Measurements from ENCODE around the gene FOXR1.

Gene FOXR1

GRCh38 chr11:118971646-118972045 lies at the start of gene FOXR1:
Gene FOXR1 (plus strand): TSS chr11:118971761. CDS start chr11:118971932, 171 bp downstream.
- no peak for FAIRE-seq

DNA sequence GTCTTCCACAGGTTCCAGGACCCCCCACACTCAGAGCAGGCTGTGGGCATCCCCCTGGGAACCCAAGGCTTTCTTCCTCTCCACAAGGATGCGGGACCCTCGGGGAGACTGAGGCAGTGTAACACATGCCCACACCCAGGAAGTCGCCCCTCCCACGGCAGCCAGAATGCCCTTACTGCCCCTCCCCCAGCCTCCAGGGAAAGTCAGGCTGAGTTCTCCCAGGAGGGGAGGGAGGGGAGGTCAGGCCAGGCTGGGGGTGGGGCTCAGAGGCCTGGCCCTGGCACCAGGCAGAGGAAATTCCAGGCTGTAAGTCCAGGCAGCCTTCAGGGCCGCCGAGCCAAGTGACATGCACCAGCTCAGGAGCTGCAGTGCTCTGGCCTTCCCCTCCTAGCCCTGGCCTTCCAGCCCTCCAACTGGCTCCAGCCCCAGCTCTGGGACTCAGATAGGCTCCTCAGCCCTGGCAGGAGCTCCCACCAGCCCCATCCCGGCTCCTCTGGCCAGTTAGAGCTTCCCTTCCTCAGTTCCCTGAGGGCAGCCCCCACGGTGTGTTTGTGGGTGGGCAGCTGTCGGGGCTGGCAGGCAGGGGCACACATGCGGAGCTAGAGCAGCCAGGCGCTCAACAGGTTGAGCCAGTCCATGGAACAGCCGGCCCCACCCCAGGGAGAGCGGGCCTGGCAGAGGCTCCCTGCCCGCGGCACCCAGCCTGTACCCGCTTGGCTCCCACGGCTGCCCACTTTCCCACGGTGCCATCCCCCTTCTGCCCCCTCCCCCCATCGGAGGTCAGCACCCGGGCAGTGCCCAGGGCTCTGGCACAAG lies 49.4 kb upstream of the FOXR1 start:
- FAIRE-seq: no peak

GRCh38 chr11:118922745-118923627 lies 48.6 kb upstream of the FOXR1 start:
- FAIRE-seq: no peak

GRCh38 chr11:118923721-118924587 lies 47.6 kb upstream of the FOXR1 start:
- no peak for FAIRE-seq

GRCh38 chr11:118924591-118925585 lies 46.7 kb upstream of the FOXR1 start:
- FAIRE-seq: no peak

DNA sequence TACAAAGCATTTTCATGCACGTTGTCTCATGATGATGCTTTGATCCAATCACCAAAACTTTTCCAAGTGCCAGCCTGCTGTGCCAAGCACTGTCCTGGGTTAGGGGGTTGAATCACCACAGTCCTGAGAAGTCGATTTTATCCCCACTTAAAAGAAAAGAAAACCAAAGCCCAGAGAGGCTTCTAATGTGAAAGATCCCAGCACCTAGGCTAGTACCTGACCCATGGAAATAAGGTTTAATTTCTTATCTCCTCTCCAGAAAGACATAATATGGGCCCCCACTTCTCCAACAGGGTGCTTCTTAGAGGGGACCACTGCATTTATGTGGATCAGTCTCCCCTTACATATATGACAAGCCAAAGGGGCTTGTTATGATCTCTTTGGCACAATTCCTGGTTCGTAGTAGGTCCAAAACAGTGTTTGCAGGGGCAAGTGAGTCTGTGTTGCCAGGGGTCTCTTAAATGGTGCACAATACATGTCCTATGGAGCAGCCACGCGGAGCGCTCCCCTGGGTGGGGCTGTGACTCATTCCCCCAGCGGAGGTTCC lies 43.9 kb upstream of the FOXR1 start:
- no peak for FAIRE-seq

GRCh38 chr11:118928101-118928869 lies 43.3 kb upstream of the FOXR1 start:
- FAIRE-seq: no peak

GRCh38 chr11:118928870-118929500 lies 42.6 kb upstream of the FOXR1 start:
- FAIRE-seq: no peak

DNA sequence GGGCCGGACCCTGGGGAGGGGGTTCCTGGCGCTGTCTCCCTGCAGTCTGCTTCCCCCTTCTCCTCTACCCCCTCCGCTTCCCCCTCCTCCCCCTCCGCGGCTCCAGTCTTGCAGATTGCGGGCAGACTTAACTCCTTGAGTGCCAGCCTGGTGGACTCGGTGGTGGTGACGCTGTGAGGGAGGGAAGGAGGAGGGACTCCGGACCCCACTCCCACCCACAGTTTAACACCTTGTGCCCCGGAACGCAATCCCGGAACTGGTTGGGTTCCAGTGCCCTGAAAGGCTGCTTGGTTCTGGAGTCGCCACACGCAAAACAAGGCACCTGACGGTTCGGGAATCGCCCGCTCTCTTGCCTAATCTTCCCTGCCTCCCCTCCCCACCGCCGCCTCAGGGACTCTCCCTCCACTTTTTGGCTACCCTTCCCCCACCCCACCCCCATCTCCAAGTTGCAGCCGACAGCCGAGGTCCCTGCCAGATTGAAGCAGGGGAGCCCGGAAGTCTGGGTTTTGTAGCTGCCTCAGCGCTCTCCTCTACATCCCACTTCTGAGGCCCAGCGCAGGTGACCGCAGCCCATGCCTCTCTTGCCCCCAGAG lies 42.0 kb upstream of the FOXR1 start:
- no peak for FAIRE-seq

- no peak for FAIRE-seq
Observed at GRCh38 chr11:118930094-118930712, 41.4 kb upstream of the FOXR1 start.

DNA sequence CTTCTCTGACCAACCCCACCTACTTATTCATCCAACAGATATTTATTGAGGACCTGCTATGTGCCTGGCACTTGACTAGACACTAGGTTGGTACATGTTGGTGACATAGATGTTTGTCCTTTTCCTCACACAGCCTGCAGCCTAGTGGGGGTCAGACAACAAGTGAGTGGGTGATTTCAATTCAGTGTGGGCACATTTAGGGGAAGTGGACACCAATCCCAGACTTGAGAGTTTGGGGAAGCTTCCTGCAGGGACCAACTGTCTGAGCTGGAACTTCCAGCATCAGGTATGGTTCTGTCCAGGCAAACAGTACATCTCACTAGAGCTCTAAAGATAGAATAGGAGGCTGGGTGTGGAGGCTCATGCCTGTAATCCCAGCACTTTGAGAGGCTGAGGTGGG lies 40.0 kb upstream of the FOXR1 start:
- no peak for FAIRE-seq

- FAIRE-seq: no peak
Observed at GRCh38 chr11:118933486-118933885, 38.1 kb upstream of the FOXR1 start.

DNA sequence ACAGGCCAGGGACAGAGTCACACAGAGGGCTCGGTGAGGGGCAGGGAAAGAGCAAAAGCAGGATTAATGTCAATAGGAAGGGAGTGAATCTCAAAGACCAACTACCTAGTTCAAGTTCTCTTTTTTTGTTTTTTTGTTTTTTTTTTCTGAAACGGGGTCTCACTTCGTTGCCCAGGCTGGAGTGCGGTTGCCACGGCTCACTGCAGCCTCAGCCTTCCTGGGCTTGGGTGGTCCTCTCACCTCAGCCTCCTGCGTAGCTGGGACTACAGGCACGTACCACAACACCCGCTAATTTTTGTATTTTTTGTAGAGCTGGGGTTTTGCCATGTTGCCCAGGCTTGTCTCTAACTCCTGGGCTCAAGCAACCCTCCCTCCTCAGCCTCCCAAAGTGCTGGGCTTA lies 36.2 kb upstream of the FOXR1 start:
- FAIRE-seq: no peak

GRCh38 chr11:118938491-118939403 lies 32.8 kb upstream of the FOXR1 start:
- FAIRE-seq: no peak

GRCh38 chr11:118939404-118939915 lies 32.1 kb upstream of the FOXR1 start:
- no peak for FAIRE-seq

DNA sequence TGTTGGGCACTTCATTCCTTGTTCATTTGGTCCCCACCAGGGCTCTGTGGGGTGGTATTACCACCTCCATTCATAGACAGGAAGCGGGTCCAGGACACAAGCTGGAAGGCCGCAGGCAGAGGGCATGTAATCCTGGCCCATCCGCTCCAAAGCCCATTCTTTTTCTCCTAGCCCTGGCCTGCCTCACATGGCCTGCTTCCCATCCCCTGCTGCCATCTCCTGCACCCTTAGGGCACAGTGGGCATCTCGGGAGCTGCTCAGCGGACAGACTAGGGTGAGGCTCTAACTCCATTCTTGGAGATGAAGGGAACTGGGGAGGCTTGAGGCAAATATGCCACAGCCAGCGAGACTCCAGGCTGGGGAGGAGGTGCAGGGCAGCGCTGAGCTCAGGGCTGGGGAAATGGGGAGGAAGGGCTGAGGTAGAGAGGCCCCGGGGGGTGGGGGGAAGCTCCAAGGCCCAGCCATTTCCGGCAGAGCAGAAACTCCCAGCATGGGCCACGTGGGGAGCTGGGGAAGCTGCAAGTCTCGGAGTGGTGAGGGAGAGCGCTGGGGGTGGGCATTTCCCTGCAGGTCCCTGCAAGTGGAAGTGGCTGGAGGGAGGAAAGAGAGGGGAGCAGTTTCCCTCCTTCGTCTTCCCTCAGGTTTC lies 31.5 kb upstream of the FOXR1 start:
- FAIRE-seq: no peak

GRCh38 chr11:118947091-118947490 lies 24.5 kb upstream of the FOXR1 start:
- no peak for FAIRE-seq

Measured in A204.1 (cell line).